Measurements from ENCODE around the gene TAT.

TAT gene

DNA sequence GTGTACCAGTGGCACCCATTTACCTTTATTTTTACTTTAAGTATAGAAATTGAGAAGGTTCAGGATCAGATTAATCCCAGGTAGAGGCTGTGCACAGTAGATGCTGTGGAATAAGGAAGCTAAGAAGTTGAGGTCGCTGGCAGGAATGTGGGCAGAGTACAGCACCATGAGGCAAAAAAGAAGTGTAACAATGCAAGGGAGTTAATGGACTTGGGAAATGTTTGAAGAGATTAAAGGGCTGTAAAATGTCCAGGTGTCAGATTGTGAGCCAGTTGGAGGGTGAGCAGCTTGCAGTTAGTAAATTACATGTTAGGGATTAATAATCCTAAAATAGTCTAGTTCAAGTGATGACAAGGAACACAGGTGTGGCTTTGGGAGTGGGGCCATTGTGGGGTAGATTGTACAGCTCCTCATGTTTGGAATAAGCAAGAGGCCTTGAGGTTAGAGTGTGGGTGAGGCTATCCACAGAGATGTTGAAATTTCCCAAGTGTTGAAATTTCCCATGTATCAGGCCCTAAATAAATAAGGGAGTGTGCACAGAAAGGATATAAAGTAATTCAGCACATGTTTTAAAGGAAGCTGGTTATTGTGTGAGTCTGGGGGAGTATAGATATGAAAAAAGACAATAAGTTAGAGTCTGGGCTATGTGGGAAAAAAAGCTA lies 21.5 kb downstream of the TAT start:
- Histone ChIP-seq H3K4me3 (replicated peaks; ENCODE audit: low read depth, low read length) (no peak overlapping the region), H3K27me3 (replicated peaks; ENCODE audit: control insufficient read depth, insufficient read depth, low read length) (no peaks in the 10 kb centered on the region), H3K36me3 (ENCODE audit: control insufficient read depth, insufficient read depth, low read length) (no peaks in the 10 kb centered on the region)
- TF ChIP-seq, protein P1, sequence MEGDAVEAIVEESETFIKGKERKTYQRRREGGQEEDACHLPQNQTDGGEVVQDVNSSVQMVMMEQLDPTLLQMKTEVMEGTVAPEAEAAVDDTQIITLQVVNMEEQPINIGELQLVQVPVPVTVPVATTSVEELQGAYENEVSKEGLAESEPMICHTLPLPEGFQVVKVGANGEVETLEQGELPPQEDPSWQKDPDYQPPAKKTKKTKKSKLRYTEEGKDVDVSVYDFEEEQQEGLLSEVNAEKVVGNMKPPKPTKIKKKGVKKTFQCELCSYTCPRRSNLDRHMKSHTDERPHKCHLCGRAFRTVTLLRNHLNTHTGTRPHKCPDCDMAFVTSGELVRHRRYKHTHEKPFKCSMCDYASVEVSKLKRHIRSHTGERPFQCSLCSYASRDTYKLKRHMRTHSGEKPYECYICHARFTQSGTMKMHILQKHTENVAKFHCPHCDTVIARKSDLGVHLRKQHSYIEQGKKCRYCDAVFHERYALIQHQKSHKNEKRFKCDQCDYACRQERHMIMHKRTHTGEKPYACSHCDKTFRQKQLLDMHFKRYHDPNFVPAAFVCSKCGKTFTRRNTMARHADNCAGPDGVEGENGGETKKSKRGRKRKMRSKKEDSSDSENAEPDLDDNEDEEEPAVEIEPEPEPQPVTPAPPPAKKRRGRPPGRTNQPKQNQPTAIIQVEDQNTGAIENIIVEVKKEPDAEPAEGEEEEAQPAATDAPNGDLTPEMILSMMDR (IDR thresholded peaks at IDR 0.05; ENCODE audit: insufficient read depth, low read length, poor library complexity, severe bottlenecking) = no peak
- no peak for DNase-seq (ENCODE audit: extremely low read depth, insufficient read length)

- TF ChIP-seq, protein P1 (IDR thresholded peaks at IDR 0.05; ENCODE audit: insufficient read depth, low read length, poor library complexity, severe bottlenecking) = peak; percentile 9
- no peaks in the 10 kb centered on the region for H3K27me3 ChIP-seq (replicated peaks; ENCODE audit: control insufficient read depth, insufficient read depth, low read length)
- no peaks in the 10 kb centered on the region for H3K36me3 ChIP-seq (ENCODE audit: control insufficient read depth, insufficient read depth, low read length)
- no peak overlapping the region for H3K4me3 ChIP-seq (replicated peaks; ENCODE audit: low read depth, low read length)
- DNase-seq (ENCODE audit: extremely low read depth, insufficient read length) = no peak
Observed at GRCh38 chr16:71552698-71553503, 24.0 kb downstream of the TAT start.

DNA sequence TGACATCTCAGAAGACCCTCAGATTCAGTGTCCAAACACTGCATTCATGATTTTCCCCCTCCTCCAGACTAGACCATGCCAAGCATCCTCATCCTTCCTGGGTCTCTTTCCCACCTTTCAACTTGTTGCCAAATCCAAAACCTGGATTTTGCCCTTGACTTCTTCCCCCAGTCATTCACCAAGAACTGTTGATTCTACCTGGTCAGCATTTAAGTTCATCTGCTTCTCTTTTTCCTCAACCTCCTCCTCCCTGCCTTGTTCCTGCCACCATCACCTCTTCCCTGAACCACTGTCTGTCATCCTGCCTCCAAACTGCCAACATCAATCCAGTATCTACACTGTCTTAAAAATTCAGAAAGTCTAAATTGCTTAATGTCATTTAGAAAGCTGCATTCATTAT lies 29.7 kb downstream of the TAT start:
- Histone ChIP-seq H3K27me3 (replicated peaks; ENCODE audit: control insufficient read depth, insufficient read depth, low read length) (no peaks in the 10 kb centered on the region), H3K36me3 (ENCODE audit: control insufficient read depth, insufficient read depth, low read length) (no peaks in the 10 kb centered on the region), H3K4me3 (replicated peaks; ENCODE audit: low read depth, low read length) (no peak overlapping the region)
- no peak for DNase-seq (ENCODE audit: extremely low read depth, insufficient read length)
- TF ChIP-seq, protein P1 (IDR thresholded peaks at IDR 0.05; ENCODE audit: insufficient read depth, low read length, poor library complexity, severe bottlenecking) = no peak

GRCh38 chr16:71542377-71542776 lies 34.5 kb downstream of the TAT start:
- Histone ChIP-seq H3K36me3 (ENCODE audit: control insufficient read depth, insufficient read depth, low read length) (no peaks in the 10 kb centered on the region), H3K27me3 (replicated peaks; ENCODE audit: control insufficient read depth, insufficient read depth, low read length) (no peaks in the 10 kb centered on the region), H3K4me3 (replicated peaks; ENCODE audit: low read depth, low read length) (no peak overlapping the region)
- DNase-seq (ENCODE audit: extremely low read depth, insufficient read length) = peak; percentile 26
- TF ChIP-seq, protein P1 (IDR thresholded peaks at IDR 0.05; ENCODE audit: insufficient read depth, low read length, poor library complexity, severe bottlenecking) = peak; percentile 79

- H3K4me3 ChIP-seq (replicated peaks; ENCODE audit: low read depth, low read length) = no peak overlapping the region
- TF ChIP-seq, protein P1 (IDR thresholded peaks at IDR 0.05; ENCODE audit: insufficient read depth, low read length, poor library complexity, severe bottlenecking) = peak; percentile 73
- no peaks in the 10 kb centered on the region for H3K27me3 ChIP-seq (replicated peaks; ENCODE audit: control insufficient read depth, insufficient read depth, low read length)
- no peaks in the 10 kb centered on the region for H3K36me3 ChIP-seq (ENCODE audit: control insufficient read depth, insufficient read depth, low read length)
- peak; percentile 29 for DNase-seq (ENCODE audit: extremely low read depth, insufficient read length)
Observed at GRCh38 chr16:71537643-71538042, 39.2 kb downstream of the TAT start.

Measured in GM06990 (cell line).